PC-3 (cell line): ENCODE measurements around the gene IL24. TPM values are rescaled to one million over a fixed set of nuclear protein-coding genes. Genes with fewer than 3 reads are reported as not detected.

Experiments
- ATAC-seq: fragments of 200-7000 bp; cut with Tn5 transposase; 2 replicates; pipeline ENCODE4 v1.9.1; 2020; ENCODE audit warnings: mild to moderate bottlenecking, moderate library complexity
- BruUV-seq: library from RNA; stranded (reverse); fragments of 400-500 nt; replicated peaks from 2 replicates; lab custom pipeline; 2021; lab: Mats Ljungman, UMichigan
- CTCF ChIA-PET: fragments of 300-600 bp; sonication (Branson Sonifier 250); formaldehyde crosslinking; loops from one replicate; lab custom pipeline; 2022; ENCODE audit warnings: antibody characterized with exemption; lab: Charles Lee
- POLR2A ChIA-PET: fragments of 300-600 bp; sonication (Branson Sonifier 250); formaldehyde crosslinking; loops from one replicate; lab custom pipeline; 2022; ENCODE audit warnings: antibody characterized with exemption; ENCODE audit not compliant: unreplicated experiment; lab: Charles Lee
- DNase-seq: peaks from one replicate; pipeline ENCODE4 v3.0.0-alpha.2; 2015
- H2AFZ ChIP-seq: fragments of 300-600 bp; sonication (generic); 2 replicates; pipeline ENCODE4 v1.6.0; 2016; ENCODE audit warnings: antibody characterized with exemption, low read length
- H3F3A ChIP-seq: fragments of 300-600 bp; sonication (generic); one replicate; pipeline ENCODE4 v1.6.0; 2017; ENCODE audit warnings: antibody characterized with exemption, low read length, control low read depth, mild to moderate bottlenecking; ENCODE audit not compliant: unreplicated experiment
- H3K27ac ChIP-seq: fragments of 300-600 bp; sonication (generic); 2 replicates; pipeline ENCODE4 v1.5.1; 2016; ENCODE audit warnings: mild to moderate bottlenecking, low read length
- H3K27me3 ChIP-seq: fragments of 300-600 bp; sonication (generic); 2 replicates; pipeline ENCODE4 v1.6.1; 2016; ENCODE audit warnings: low read length, mixed read lengths
- H3K36me3 ChIP-seq: fragments of 300-600 bp; sonication (generic); 2 replicates; pipeline ENCODE4 v1.6.1; 2016; ENCODE audit warnings: low read depth, mixed run types, low read length, mixed read lengths
- H3K4me1 ChIP-seq: fragments of 300-600 bp; sonication (generic); 2 replicates; pipeline ENCODE4 v1.5.1; 2016; ENCODE audit warnings: low read length; ENCODE audit not compliant: insufficient read depth
- H3K4me2 ChIP-seq: fragments of 300-600 bp; sonication (generic); 2 replicates; pipeline ENCODE4 v1.6.0; 2016; ENCODE audit warnings: low read length
- H3K4me3 ChIP-seq: fragments of 300-600 bp; sonication (generic); 2 replicates; pipeline ENCODE4 v1.5.1; 2016; ENCODE audit warnings: mild to moderate bottlenecking, low read length, mixed read lengths
- H3K79me2 ChIP-seq: fragments of 300-600 bp; sonication (generic); 2 replicates; pipeline ENCODE4 v1.6.1; 2017; ENCODE audit warnings: low read length, mixed read lengths
- H3K9ac ChIP-seq: fragments of 300-600 bp; sonication (generic); 2 replicates; pipeline ENCODE4 v1.6.0; 2016; ENCODE audit warnings: mild to moderate bottlenecking, low read length
- H3K9me2 ChIP-seq: fragments of 300-600 bp; sonication (generic); replicated peaks from 2 replicates; pipeline ENCODE4 v1.6.1; 2016; ENCODE audit warnings: mixed run types, low read length, mixed read lengths
- H3K9me3 ChIP-seq: fragments of 300-600 bp; sonication (generic); 2 replicates; pipeline ENCODE4 v1.6.1; 2016; ENCODE audit warnings: low read length, mixed read lengths
- H4K20me1 ChIP-seq: fragments of 300-600 bp; sonication (generic); 2 replicates; pipeline ENCODE4 v1.6.1; 2016; ENCODE audit warnings: low read length, mixed read lengths
- CTCF ChIP-seq: fragments of 300-600 bp; sonication (generic); conservative IDR thresholded peaks from 2 replicates; pipeline ENCODE4 v1.5.1; 2017; ENCODE audit warnings: antibody characterized with exemption, low read depth, mild to moderate bottlenecking, low read length
- EZH2 ChIP-seq: fragments of 300-600 bp; sonication (generic); IDR thresholded peaks from one replicate; pipeline ENCODE4 v1.6.1; 2017; ENCODE audit warnings: antibody characterized with exemption, mild to moderate bottlenecking, low read length; ENCODE audit not compliant: unreplicated experiment
- EZH2phosphoT487 ChIP-seq: fragments of 300-600 bp; sonication (generic); IDR thresholded peaks from 2 replicates; pipeline ENCODE4 v1.6.1; 2018; ENCODE audit warnings: mild to moderate bottlenecking, antibody characterized with exemption, low read length, borderline replicate concordance
- intact Hi-C: fragments of 100-400 bp; cut with micrococcal nuclease; formaldehyde crosslinking; loops from 2 replicates; pipeline ENCODE4 v1.9.0; 2023
- total RNA-seq: library from RNA; depleted of rRNA; stranded (reverse); fragments of >200 nt; gene quantifications from 2 replicates; pipeline ENCODE4 v1.2.3, GENCODE V29; 2014

Gene IL24
- total RNA-seq, 1 experiment from 2014 or later, result 1.9 TPM

- BruUV-seq, result no TSS peak
- ATAC-seq (no peak), DNase-seq (peak; percentile 21)
- Histone ChIP-seq H3K27me3 (peaks cover 8% of the 10 kb centered on the region; the same call in 1 of the 2 replicates), H3K9ac (no peak overlapping the region), H3K4me2 (no peak overlapping the region), H3K27ac (no peak overlapping the region), H4K20me1 (no peaks in the 10 kb centered on the region), H3F3A (no peaks in the 10 kb centered on the region), H3K4me3 (no peak overlapping the region), H3K79me2 (no peaks in the 10 kb centered on the region), H3K4me1 (no peaks in the 10 kb centered on the region), H2AFZ (no peak overlapping the region), H3K36me3 (no peaks in the 10 kb centered on the region), H3K9me2 (no peaks in the 10 kb centered on the region), H3K9me3 (no peaks in the 10 kb centered on the region)
- CTCF ChIA-PET, result interaction anchor here (0.6 kb wide), 1 partner anchor 103 kb away, joined by 5 read pairs; no protein-coding TSS in a partner anchor
- TF ChIP-seq CTCF (no peak), EZH2phosphoT487 (no peak), EZH2 (no peak)
- intact Hi-C loops, result loop anchor here (5.0 kb wide), 1 partner anchor 211 kb away; no protein-coding TSS in a partner anchor
- POLR2A ChIA-PET, result no interaction called here
These were observed 31.2 kb upstream of the IL24 start for GRCh38 chr1:206866062-206866461.

GRCh38 chr1:206867239-206867638 is 30.0 kb upstream of the IL24 start:
- DNase-seq (peak; percentile 72), ATAC-seq (peak; percentile 45)
- Histone ChIP-seq H3K79me2 (no peaks in the 10 kb centered on the region), H3K9me3 (no peaks in the 10 kb centered on the region), H3K27me3 (peaks cover 6% of the 10 kb centered on the region; the same call in 1 of the 2 replicates), H3K4me3 (no peak overlapping the region), H3F3A (no peaks in the 10 kb centered on the region), H4K20me1 (no peaks in the 10 kb centered on the region), H3K9ac (no peak overlapping the region), H3K27ac (no peak overlapping the region), H3K36me3 (no peaks in the 10 kb centered on the region), H3K4me2 (no peak overlapping the region), H3K9me2 (no peaks in the 10 kb centered on the region), H2AFZ (no peak overlapping the region), H3K4me1 (no peaks in the 10 kb centered on the region)
- CTCF ChIA-PET, result no interaction called here
- POLR2A ChIA-PET, result interaction anchor here (0.6 kb wide), 1 partner anchor 95 kb away, joined by 4 read pairs; no protein-coding TSS in a partner anchor
- BruUV-seq, result no TSS peak
- no peak for TF ChIP-seq CTCF
- no peak for TF ChIP-seq EZH2
- no peak for TF ChIP-seq EZH2phosphoT487
- intact Hi-C loops, result loop anchor here (5.0 kb wide), 1 partner anchor 210 kb away; no protein-coding TSS in a partner anchor

GRCh38 chr1:206867716-206868115 is 29.5 kb upstream of the IL24 start:
- CTCF ChIA-PET, result no interaction called here
- no peak overlapping the region for H3K27ac ChIP-seq
- DNase-seq (no peak), ATAC-seq (no peak; the same call in 1 of the 2 replicates)
- no peaks in the 10 kb centered on the region for H3K36me3 ChIP-seq
- no peaks in the 10 kb centered on the region for H3F3A ChIP-seq
- no peaks in the 10 kb centered on the region for H4K20me1 ChIP-seq
- no peak for TF ChIP-seq EZH2
- TF ChIP-seq CTCF, result no peak
- TF ChIP-seq EZH2phosphoT487, result no peak
- no peak overlapping the region for H3K4me3 ChIP-seq
- no peak overlapping the region for H3K4me2 ChIP-seq
- intact Hi-C loops, result loop anchor here (5.0 kb wide), 1 partner anchor 210 kb away; no protein-coding TSS in a partner anchor
- H3K4me1 ChIP-seq, result no peaks in the 10 kb centered on the region
- no peak overlapping the region for H2AFZ ChIP-seq
- H3K9ac ChIP-seq, result no peak overlapping the region
- POLR2A ChIA-PET, result no interaction called here
- no peaks in the 10 kb centered on the region for H3K9me3 ChIP-seq
- BruUV-seq, result no TSS peak
- no peaks in the 10 kb centered on the region for H3K9me2 ChIP-seq
- 0 out of 2 replicates have a peak, but pooled peaks cover 3% of the 10 kb centered on the region for H3K27me3 ChIP-seq
- no peaks in the 10 kb centered on the region for H3K79me2 ChIP-seq
